Left lung (tissue), 10 donors: ENCODE data around the gene CRACDL. TPM values are rescaled to one million over a fixed set of nuclear protein-coding genes. Genes with fewer than 3 reads are reported as not detected.

Experiments
- ATAC-seq: fragments of 200-7000 bp; cut with Tn5 transposase; one replicate; pipeline ENCODE4 v1.9.1; 2020; ENCODE audit warnings: moderate library complexity
- DNase-seq, 4 donors: peaks; one replicate each; pipeline ENCODE4 v3.0.0-alpha.2; 2013 to 2020
- H3K27ac ChIP-seq, 2 donors: fragments of 200-600 bp; sonication (generic) in 1 of 2; one replicate each; pipeline versions ENCODE4 v1.5.0 to v1.8.0; 2020 to 2021
- H3K27me3 ChIP-seq, 2 donors: fragments of 200-600 bp; sonication (generic) in 1 of 2; one replicate each; pipeline versions ENCODE4 v1.5.0 to v1.8.0; 2020 to 2021
- H3K36me3 ChIP-seq, 2 donors: fragments of 200-600 bp; sonication (generic) in 1 of 2; one replicate each; pipeline versions ENCODE4 v1.5.0 to v1.8.0; 2020 to 2021
- H3K4me1 ChIP-seq, 2 donors: fragments of 200-600 bp; one replicate each; pipeline ENCODE4 v1.8.0; 2021
- H3K4me3 ChIP-seq, 2 donors: fragments of 200-600 bp; sonication (generic) in 1 of 2; one replicate each; pipeline versions ENCODE4 v1.5.0 to v1.8.0; 2020 to 2021; ENCODE audit warnings: mild to moderate bottlenecking in 1 of 2
- H3K9me3 ChIP-seq, 2 donors: fragments of 200-600 bp; sonication (generic) in 1 of 2; one replicate each; pipeline versions ENCODE4 v1.5.0 to v1.8.0; 2020 to 2021
- CTCF ChIP-seq, 2 donors: fragments of 200-600 bp; sonication (generic) in 1 of 2; IDR thresholded peaks; one replicate each; pipeline versions ENCODE4 v1.5.0 to v1.8.0; 2021; ENCODE audit warnings: antibody characterized with exemption in 2 of 2
- intact Hi-C, 2 donors: fragments of 100-400 bp; cut with DNase I; formaldehyde crosslinking; loops; one replicate each; pipeline versions ENCODE4 v1.11.2 to v1.14.2; 2022
- polyA plus RNA-seq, 6 donors: library from polyadenylated mRNA; unstranded; fragments of 120-200 nt; gene quantifications; one replicate each; pipeline ENCODE4 v1.2.1, GENCODE V29; 2013; ENCODE audit not compliant: insufficient read length in 6 of 6
- total RNA-seq, 2 donors: library from RNA; stranded (reverse); fragmentation: NEBNext Ultra II Directional; extraction: Animal tissue kit (Norgen Biotek cat#: 25700); gene quantifications; one replicate each; pipeline ENCODE4 v1.2.1, GENCODE V29; 2021
- donor health status: DM: no; HTN: yes; CAD: no.
- donor health status: DM: no; HTN: no; CAD: no.

The CRACDL gene
- total and polyA plus RNA-seq, 8 donors, result 4.0 to 15.2 (median 6.0) TPM

GRCh38 chr2:98777076-98777475, 158.9 kb downstream of the CRACDL start:
- peaks cover 0 to 10% of the 10 kb centered on the region in 2 donors for H3K9me3 ChIP-seq
- ATAC-seq (no peak), DNase-seq (no peak)
- no peaks in the 10 kb centered on the region for H3K36me3 ChIP-seq
- no peak overlapping the region for H3K27ac ChIP-seq
- no peak overlapping the region for H3K4me3 ChIP-seq
- no peak for TF ChIP-seq CTCF (IDR thresholded peaks at IDR 0.05)
- H3K27me3 ChIP-seq, result no peaks in the 10 kb centered on the region
- intact Hi-C loops, result no loop called here
- H3K4me1 ChIP-seq, result peaks cover 0 to 10% of the 10 kb centered on the region in 2 donors

GRCh38 chr2:98776136-98776535, 159.9 kb downstream of the CRACDL start:
- TF ChIP-seq CTCF (IDR thresholded peaks at IDR 0.05), result no peak
- Histone ChIP-seq H3K27ac (peak overlapping the region in 1 of 2 donors; percentile 38), H3K27me3 (no peaks in the 10 kb centered on the region), H3K4me1 (peaks cover 0 to 19% of the 10 kb centered on the region in 2 donors), H3K36me3 (no peaks in the 10 kb centered on the region), H3K9me3 (peaks cover 0 to under 1% of the 10 kb centered on the region in 2 donors), H3K4me3 (no peak overlapping the region)
- intact Hi-C loops, result no loop called here
- ATAC-seq (no peak), DNase-seq (no peak)

- intact Hi-C loops, result no loop called here
- peak overlapping the region in 1 of 2 donors; percentile 38 for H3K27ac ChIP-seq
- TF ChIP-seq CTCF (IDR thresholded peaks at IDR 0.05), result no peak
- no peaks in the 10 kb centered on the region for H3K36me3 ChIP-seq
- peaks cover 0 to 25% of the 10 kb centered on the region in 2 donors for H3K4me1 ChIP-seq
- no peaks in the 10 kb centered on the region for H3K27me3 ChIP-seq
- H3K4me3 ChIP-seq, result no peak overlapping the region
- no peak for ATAC-seq
- no peaks in the 10 kb centered on the region for H3K9me3 ChIP-seq
- no peak for DNase-seq
Observed at GRCh38 chr2:98775146-98775986, 160.7 kb downstream of the CRACDL start.

- no peak for TF ChIP-seq CTCF (IDR thresholded peaks at IDR 0.05)
- Histone ChIP-seq H3K27me3 (no peaks in the 10 kb centered on the region), H3K9me3 (no peaks in the 10 kb centered on the region), H3K27ac (no peak overlapping the region), H3K4me1 (peaks cover 9 to 36% of the 10 kb centered on the region in 2 donors), H3K4me3 (no peak overlapping the region), H3K36me3 (no peaks in the 10 kb centered on the region)
- ATAC-seq (no peak), DNase-seq (no peak)
- intact Hi-C loops, result no loop called here
Observed at GRCh38 chr2:98773907-98774306, 162.1 kb downstream of the CRACDL start.

GRCh38 chr2:98773169-98773568, 162.9 kb downstream of the CRACDL start:
- Histone ChIP-seq H3K4me1 (peaks cover 10 to 44% of the 10 kb centered on the region in 2 donors), H3K27me3 (no peaks in the 10 kb centered on the region), H3K4me3 (no peak overlapping the region), H3K9me3 (no peaks in the 10 kb centered on the region), H3K27ac (no peak overlapping the region), H3K36me3 (no peaks in the 10 kb centered on the region)
- no peak for ATAC-seq
- TF ChIP-seq CTCF (IDR thresholded peaks at IDR 0.05), result no peak
- no peak for DNase-seq
- intact Hi-C loops, result no loop called here
